Hepatic stellate cell (primary cell): ENCODE results near the gene MAB21L4.
"Not testable (repeated sequence)": the region's sequence is repeated elsewhere in the genome, so short reads cannot be mapped to it uniquely, and the experiment has no call there.

ENCODE experiments used
- DNase-seq: peaks from one replicate; pipeline ENCODE4 v3.0.0; 2011; ENCODE audit warnings: low spot score

Gene MAB21L4

GRCh38 chr2:240857039-240858008 lies 38.6 kb downstream of the MAB21L4 start:
- DNase-seq, result no peak

GRCh38 chr2:240856151-240856980 lies 39.6 kb downstream of the MAB21L4 start:
- DNase-seq, result no peak

GRCh38 chr2:240855670-240856069 lies 40.3 kb downstream of the MAB21L4 start:
- DNase-seq, result no peak

- DNase-seq, result no peak
Measured at GRCh38 chr2:240852671-240853314, 43.2 kb downstream of the MAB21L4 start.

- peak; percentile 90 for DNase-seq
Measured at GRCh38 chr2:240851078-240851991, 44.6 kb downstream of the MAB21L4 start.

- DNase-seq, result no peak
Measured at GRCh38 chr2:240850756-240851077, 45.2 kb downstream of the MAB21L4 start.

GRCh38 chr2:240850026-240850425 lies 45.9 kb downstream of the MAB21L4 start:
- DNase-seq, result no peak

GRCh38 chr2:240848900-240849680 lies 46.9 kb downstream of the MAB21L4 start:
- no peak for DNase-seq

GRCh38 chr2:240847817-240848216 lies 48.1 kb downstream of the MAB21L4 start:
- no peak for DNase-seq

GRCh38 chr2:240846873-240847595 lies 48.9 kb downstream of the MAB21L4 start:
- DNase-seq, result no peak

GRCh38 chr2:240846309-240846708 lies 49.6 kb downstream of the MAB21L4 start:
- DNase-seq, result not testable (repeated sequence)

GRCh38 chr2:240840435-240841060 lies 55.4 kb downstream of the MAB21L4 start:
- peak; percentile 91 for DNase-seq

- DNase-seq, result no peak
Measured at GRCh38 chr2:240839152-240840143, 56.5 kb downstream of the MAB21L4 start.

- DNase-seq, result no peak
Measured at GRCh38 chr2:240837621-240838020, 58.3 kb downstream of the MAB21L4 start.

- peak; percentile 63 for DNase-seq
Measured at GRCh38 chr2:240836781-240837467, 59.0 kb downstream of the MAB21L4 start.
